GM19395 (cell line): ENCODE measurements around the gene HOXD1.

Experiments used
- ATAC-seq: cut with Tn5 transposase; IDR thresholded peaks from one replicate; pipeline ENCODE4 v1.9.1; 2021; ENCODE audit warnings: mild to moderate bottlenecking, moderate library complexity; ENCODE audit not compliant: unreplicated experiment

Gene HOXD1

DNA sequence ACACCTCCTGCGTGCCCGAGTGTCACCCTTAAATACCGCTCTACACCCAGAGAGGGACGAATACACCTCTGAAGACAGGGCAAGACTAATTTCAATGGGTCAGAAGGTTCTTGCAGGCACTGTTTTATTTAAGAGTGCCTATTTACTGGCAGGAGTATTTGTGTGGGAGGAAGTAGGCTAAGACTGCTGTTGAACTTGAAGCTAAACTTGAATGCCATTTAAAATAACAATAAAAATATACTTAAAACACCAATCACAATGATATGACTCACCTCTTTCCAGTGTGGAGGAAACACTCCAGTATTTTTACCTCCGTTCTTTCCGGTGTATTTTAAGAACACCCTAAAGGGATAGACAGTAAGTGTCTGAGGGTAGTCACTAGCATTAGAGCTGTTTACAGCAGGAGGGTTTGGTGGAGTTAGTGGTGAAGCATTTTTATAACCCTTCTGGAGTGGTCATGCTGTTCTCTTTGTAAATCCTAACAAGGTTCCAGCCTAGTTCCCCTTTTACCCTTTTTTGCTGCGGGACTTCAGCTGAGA, 9.6 kb upstream of the HOXD1 start:
- no peak for ATAC-seq

DNA sequence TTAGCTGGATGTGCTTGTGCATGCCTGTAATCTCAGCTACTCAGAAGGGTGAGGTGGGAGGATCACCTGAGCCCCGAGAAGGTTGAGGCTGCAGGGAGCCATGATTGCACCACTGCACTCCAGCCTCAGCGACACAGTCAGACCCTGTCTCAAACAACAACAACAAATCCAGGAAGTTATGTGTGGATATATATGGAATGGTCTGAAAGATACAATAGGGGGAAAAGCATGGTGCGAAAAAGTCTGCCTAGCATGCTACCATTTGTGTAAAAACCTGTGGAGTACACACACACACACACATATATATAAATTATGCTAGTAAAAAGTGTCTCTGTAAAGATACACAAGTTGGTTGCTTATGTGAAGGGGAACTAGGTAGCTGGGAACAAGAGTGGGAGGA, 6.9 kb upstream of the HOXD1 start:
- no peak for ATAC-seq

DNA sequence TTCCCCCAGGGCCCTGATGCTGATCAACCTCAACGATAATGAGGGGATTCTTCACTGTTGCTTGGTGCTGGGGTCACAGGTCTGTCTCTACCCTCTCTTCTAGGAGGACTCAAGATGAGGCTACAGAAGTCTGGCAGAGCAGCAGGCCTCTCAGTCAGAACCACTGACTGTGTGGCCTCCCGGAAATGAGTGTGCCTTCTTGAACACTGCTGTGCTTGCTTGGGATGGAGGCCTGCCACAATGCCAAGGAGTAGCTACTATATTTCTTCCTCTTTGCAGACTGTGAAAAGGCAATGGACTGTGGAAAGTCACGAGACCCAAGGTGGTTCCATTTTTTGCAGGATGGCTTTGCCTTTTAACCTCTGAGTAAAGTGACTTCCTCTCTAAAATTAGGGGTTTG, 5.8 kb upstream of the HOXD1 start:
- no peak for ATAC-seq

DNA sequence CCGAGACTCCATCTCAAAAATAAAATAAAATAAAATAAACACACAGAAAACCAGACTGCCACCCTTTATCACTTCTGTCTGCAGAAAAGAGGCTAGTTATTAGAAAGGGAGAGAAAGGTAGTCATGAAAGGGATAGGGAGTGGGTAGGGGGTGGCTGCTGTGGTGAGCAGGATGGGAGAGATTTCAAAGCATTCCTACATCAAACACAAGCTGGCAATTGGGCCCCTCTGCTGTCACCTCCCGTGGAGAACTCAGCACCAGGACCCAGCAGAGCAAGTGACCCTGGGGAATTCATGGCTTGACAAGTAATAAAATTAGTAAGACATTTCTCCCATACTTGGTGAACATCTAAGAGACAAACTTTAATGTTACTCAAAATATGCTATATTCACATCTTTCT, 3.7 kb upstream of the HOXD1 start:
- ATAC-seq: no peak

DNA sequence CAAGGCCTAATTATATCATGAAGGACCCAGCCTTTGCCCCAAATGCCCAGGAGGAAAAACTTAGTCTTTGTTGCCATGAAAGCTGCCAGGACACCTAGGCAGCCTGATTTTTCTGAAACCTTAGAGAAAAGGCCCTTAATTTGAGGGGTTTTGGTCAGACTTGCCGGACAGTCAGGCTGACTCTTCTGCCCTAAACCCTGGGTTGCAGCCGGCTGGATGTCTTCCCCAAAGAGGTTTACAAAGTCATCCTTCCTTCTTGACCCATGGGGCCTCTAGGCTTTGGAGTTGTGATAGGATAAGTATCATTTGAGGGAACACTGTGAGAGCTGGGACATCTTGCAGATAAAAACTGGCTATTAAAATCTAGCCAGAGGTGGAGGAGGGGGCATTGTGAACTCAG, 2.4 kb upstream of the HOXD1 start:
- no peak for ATAC-seq

DNA sequence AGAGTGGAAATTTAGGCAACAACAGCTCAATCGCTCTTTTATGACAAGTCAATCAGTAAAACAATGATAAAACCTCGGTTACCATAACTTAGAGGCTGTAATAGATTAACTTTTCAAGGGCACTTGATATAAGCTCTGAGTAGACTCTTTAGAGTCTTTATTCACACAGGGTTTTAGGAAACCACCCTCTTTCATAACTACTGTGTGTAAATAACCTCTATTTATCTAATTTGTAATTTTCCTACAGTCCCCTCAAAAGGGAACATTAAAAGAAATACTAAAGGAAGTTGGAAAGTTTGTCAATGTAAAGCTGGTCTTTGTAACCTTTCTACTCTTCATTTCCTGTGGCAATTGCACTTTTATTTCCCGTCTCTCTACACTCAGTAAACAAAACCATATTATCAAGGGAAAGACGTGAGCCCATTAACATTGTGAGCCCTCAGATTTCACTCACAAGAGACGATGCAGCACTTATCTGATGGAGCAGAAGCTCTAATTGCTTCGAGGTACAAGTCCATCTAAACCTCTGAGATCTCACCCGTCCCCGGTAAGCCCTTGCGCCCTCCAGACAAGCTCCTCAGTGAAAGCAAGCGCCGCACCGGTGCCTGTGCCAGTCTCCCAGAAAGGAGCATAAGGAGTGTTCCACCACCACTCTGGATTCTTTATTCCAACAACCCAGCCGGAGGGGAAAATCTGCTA, 1.1 kb upstream of the HOXD1 start:
- no peak for ATAC-seq

DNA sequence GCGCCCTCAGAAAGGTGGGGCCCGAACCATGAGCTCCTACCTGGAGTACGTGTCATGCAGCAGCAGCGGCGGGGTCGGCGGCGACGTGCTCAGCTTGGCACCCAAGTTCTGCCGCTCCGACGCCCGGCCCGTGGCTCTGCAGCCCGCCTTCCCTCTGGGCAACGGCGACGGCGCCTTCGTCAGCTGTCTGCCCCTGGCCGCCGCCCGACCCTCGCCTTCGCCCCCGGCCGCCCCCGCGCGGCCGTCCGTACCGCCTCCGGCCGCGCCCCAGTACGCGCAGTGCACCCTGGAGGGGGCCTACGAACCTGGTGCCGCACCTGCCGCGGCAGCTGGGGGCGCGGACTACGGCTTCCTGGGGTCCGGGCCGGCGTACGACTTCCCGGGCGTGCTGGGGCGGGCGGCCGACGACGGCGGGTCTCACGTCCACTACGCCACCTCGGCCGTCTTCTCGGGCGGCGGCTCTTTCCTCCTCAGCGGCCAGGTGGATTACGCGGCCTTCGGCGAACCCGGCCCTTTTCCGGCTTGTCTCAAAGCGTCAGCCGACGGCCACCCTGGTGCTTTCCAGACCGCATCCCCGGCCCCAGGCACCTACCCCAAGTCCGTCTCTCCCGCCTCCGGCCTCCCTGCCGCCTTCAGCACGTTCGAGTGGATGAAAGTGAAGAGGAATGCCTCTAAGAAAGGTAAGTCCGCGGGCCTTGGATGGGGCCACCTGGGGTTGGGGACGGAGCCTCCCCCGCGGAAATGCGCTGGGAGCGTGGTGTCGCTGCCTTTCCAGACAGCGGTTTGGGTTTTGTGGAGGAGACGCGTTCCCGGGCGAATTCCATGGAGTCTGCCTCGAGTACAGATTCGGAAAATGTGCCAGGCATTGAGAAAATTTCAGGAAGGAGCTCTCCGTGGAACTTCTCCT, 559 bp downstream of the HOXD1 start:
- no peak for ATAC-seq

DNA sequence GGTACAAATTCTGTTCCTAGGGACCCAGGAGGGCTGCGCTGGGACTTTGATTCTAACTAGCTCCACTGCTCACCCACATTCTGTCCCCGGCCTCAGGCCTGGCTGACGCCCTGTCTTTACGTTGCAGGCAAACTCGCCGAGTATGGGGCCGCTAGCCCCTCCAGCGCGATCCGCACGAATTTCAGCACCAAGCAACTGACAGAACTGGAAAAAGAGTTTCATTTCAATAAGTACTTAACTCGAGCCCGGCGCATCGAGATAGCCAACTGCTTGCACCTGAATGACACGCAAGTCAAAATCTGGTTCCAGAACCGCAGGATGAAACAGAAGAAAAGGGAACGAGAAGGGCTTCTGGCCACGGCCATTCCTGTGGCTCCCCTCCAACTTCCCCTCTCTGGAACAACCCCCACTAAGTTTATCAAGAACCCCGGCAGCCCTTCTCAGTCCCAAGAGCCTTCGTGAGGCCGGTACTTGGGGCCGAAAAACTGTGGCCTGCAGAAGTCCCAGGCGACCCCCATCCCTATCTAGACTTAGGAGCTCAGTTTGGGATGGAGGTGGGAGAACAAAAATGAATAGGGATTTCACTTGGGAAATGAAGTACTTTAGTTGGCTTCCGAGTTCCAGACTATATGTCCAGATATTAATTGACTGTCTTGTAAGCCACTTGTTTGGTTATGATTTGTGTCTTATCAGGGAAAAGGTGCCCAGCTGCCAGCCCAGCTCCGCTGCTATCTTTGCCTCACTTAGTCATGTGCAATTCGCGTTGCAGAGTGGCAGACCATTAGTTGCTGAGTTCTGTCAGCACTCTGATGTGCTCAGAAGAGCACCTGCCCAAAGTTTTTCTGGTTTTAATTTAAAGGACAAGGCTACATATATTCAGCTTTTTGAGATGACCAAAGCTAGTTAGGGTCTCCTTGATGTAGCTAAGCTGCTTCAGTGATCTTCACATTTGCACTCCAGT, 1.5 kb downstream of the HOXD1 start:
- ATAC-seq: no peak

DNA sequence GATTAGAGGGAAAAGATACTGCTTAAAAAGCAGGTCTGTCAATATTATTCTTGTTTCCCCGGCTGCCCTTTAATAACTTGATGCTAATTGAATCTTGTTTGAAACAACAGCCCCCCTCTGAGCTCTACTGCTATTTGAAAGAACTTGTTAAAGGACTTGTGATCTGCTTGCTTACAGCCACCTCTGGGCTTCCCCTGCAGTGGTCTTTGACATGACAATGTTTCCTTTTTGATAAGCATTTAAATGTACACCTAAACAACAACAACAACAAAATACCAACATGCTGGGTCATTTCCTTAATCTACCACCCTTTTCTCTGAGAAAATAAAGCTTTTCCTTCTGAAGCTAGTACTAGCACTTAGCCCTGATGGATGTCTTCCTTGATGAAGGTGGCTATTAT, 3.9 kb downstream of the HOXD1 start:
- ATAC-seq: no peak

DNA sequence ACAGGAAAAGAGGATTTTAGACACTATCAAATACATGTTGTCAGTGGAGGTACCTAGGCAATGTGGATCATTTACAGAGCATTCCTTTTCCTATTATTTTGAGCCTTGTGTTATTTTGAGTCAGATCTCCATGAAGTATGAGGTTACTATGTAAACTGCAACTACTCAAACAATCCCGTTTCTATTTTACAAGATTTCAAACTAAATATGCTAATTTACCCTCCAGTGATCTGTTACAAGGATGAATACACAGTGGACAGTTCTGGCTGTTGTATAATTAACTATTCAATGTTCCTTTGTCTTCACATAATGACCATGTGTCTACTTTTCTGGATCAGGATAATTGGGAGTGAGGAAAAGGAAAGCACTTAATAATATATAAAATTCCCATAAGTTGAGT, 4.6 kb downstream of the HOXD1 start:
- no peak for ATAC-seq

DNA sequence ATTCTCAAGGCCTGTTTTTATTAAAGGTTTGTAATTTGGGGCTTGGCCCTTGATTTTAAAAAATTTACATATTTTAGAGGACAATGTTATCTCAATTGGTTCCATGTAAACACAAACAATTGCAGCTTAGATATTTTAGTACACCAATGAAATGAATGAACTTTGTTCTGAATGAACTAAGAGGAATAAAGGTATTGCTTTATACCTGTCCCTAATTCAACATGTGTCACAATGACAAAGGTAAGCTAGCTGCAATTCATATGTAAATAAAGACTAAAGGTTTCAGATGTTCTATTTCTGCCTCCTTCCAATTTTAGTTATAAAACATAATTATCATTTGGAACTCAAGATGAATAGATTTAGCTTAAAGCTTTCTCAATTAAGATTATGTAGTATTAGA, 11.4 kb downstream of the HOXD1 start:
- no peak for ATAC-seq

DNA sequence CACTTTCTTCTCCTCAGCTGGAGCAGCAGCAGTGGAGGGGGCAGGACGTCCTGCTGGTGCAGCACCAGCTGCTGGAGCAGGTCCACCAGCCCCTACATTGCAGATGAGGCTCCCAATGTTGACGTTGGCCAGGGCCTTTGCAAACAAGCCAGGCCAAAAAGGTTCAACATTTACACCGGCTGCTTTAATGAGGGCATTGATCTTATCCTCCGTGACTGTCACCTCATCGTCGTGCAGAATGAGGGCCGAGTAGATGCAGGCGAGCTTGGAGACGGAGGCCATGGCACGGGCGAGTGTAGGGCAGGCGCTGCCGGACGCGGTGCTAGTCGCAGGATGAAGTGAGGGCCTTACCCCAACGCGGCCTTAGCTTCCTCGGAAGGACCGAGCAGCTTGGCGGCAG, 12.5 kb downstream of the HOXD1 start:
- no peak for ATAC-seq

DNA sequence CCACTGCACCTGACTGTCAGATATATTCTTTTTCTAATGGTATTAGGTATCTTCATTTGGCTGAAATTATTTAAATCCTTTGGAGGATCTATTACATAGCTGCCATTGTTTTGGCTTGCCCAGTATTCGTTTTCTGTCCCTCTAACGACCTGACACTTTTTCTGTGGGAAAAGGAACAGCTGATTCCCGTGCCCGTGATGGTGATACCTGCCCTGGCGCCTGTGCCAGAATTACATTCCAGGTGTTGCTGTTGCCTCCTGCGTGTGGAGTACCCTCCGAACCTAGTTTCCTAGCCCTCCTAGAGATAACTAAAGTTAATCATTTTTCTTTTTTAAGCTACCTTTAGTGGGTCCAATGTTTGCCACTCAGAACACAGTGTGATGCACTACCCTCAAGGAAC, 14.0 kb downstream of the HOXD1 start:
- ATAC-seq: no peak

DNA sequence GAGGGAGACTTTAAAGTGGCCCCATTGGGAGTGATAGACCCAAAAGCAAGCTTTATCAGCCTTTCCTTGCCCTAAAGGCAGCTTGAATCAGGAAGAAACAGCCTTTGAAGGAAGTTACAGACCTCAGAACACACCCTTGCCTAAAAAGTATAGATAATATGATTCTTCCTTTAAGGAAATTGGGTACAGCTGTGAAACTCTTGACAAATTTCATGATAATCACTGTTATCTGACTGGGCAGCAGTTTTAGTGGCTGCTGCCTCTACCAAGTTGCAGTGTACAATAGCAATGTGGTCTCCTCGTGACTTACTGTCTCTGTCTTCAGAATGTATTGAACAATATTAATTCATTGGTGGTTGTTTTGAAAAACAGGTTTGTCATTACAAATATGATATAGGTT, 16.7 kb downstream of the HOXD1 start:
- no peak for ATAC-seq

DNA sequence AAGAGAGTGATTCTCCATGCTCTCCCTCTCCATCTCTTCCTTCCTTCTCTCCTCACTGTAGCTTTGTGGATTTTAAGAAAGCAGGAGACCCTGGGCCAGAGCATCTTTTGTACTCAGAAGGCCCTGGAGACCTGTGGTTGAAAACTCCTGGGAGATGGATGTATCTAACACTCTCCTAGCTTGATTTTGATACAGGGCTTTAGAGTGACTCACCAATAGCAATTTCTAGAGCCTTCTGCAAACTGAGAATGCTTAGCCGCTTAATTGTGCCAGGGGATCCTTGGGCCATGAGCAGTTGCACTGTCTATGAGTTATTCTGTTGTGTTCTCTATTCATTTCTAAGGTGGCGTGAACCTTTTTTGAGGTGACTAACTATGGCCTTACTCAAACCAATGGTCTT, 17.7 kb downstream of the HOXD1 start:
- no peak for ATAC-seq

DNA sequence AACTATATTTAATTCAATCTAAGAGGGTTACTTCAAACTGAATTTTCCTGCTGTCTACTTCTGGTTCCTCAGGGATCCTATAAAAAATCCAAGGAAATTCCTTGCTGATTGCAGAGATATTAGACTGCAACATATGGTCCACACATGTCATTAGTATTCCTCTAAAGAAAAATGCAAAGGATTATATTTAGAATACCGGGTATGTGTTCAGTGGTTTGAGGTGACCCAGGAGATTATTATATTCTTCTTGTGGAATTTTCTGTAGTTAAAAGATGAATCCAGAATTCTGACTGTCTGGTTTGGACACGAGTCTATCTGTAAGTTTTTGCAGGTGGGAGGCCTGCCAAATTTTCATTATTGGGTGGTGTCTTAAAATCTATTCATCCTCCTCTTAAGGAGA, 18.2 kb downstream of the HOXD1 start:
- ATAC-seq: no peak

DNA sequence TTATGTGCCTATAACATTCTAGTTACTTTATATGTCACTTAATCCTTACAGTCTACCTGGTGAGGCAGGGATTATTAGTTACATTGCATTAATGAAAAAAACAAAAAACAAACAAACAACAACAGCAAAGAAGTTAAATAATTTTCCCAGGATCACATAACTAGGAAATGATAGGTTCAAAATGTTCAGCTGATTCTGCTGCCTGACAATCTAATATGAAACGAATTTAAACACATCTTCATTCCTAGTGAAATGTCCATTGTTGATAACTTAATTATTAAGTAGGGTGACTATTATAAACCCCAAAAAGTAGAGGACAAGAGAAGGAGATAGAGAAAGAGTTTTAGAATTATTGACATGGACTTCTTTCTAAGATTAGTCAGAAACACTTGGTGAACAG, 22.6 kb downstream of the HOXD1 start:
- ATAC-seq: no peak

DNA sequence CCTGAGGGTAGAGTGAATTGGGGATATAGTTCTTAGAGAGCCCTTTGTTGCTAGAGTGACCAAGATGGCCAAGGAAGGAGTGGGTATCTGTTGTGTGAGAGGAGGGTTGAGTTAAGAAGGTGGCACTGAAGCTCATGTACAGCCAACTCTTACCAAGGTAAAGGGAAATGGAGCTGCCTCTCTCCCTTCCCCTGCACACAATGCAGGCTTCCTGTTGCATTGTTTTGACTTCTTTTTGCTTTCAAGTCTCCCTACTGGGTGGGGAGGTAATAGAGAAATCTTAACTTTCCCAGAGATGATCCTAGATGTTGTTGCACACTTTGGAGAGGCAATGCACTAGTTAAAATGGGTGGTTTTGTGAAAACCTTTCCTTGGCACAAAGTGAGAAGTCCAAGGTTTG, 23.8 kb downstream of the HOXD1 start:
- no peak for ATAC-seq

DNA sequence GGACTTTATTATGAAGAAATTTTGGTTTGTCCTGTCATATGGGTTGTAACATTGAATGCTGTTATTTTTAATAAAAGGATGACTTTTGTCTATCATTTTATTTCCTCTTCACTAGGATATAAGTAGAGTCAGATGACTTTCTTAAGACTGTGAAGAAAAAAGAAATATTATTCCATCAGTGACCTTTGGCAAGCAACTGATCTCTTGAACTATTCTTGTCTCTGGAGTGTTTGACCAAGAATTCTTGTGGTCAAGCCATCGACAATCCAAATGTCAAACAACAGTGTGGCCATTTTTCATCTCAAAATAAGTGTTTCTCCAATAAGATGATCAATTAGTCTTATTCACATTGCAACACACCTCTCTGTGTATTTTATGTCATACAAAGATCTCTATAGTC, 24.9 kb downstream of the HOXD1 start:
- ATAC-seq: no peak

DNA sequence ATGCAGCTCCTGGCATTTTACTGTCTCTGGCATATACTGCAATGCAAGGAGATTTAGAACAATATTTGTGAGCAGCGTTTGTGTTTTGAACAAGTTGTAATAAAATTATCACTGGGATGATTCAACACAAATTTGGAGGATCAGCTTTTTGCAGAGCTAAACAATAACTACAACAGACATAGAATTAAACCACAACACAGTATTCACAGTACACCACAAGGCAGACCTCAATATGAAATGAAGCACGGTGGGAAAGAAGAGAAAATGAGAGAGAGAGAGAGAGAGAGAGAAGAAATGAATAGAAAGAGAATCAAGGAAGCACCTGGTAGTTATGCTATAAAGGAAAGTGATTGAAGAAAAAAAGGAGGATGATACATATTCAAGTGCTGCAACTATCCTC, 39.4 kb downstream of the HOXD1 start:
- no peak for ATAC-seq

DNA sequence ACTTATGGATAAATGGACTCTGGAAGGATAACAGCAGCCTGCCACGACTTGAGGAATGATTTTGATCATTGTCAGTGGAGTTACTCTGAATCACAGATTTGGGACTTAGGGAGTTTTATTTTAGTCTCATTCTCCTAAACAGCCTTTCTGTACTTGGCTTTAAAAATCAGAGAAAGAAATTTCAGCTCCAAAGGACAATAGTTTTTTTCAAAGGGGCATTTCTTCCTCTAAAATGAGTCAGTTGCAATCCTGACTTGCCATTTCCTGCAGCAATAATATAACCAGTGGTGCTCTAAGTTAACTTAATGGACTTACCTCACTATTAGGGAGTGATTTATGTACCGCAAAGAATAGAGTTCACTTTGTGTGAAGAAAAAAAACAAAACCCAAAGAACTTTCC, 45.7 kb downstream of the HOXD1 start:
- no peak for ATAC-seq
